ENCODE measurements around the gene ZNF688. TPM values are rescaled to one million over a fixed set of nuclear protein-coding genes. Genes with fewer than 3 reads are reported as not detected.

ZNF688 gene
- total RNA-seq, 4 donors from 2014 or later = 15.9 to 22.1 (median 20.8) TPM

GRCh38 chr16:30615358-30616091, 44.0 kb upstream of the ZNF688 start:
- TF ChIP-seq EP300 (IDR thresholded peaks at IDR 0.05) = no peak
- TF ChIP-seq CTCF (IDR thresholded peaks at IDR 0.05) = peak in 2 of 4 experiments; percentile 14 to 34
- no peak overlapping the region for H3K27ac ChIP-seq
- ATAC-seq = no peak
- H3K9me3 ChIP-seq = no peaks in the 10 kb centered on the region
- no peak overlapping the region for H3K4me3 ChIP-seq
- H3K4me1 ChIP-seq = peaks cover 0 to 7% (median 0%) of the 10 kb centered on the region in 3 donors
- 36 to 53% methylated on average over 4 to 12 of the region's 12 CpGs for WGBS, 2 donors (ENCODE audit: low coverage in 1 of 2)
- H3K36me3 ChIP-seq = no peaks in the 10 kb centered on the region
- H3K27me3 ChIP-seq = peaks cover 22% of the 10 kb centered on the region

GRCh38 chr16:30609926-30610839, 38.7 kb upstream of the ZNF688 start, which contains the start of gene ZNF689:
Gene ZNF689 (minus strand): TSS chr16:30610389. CDS start chr16:30610041, 348 bp downstream.
- WGBS, 2 donors (ENCODE audit: low coverage in 1 of 2) = 1% methylated on average over 21 of the region's 63 CpGs; no CpG with 5 or more reads in 1 of the 2 donors
- H3K27me3 ChIP-seq = peaks cover 5% of the 10 kb centered on the region
- H3K4me1 ChIP-seq = peaks cover 0 to 32% (median 0%) of the 10 kb centered on the region in 3 donors
- H3K9me3 ChIP-seq = no peaks in the 10 kb centered on the region
- TF ChIP-seq POLR2AphosphoS5 (IDR thresholded peaks at IDR 0.05) (peak; percentile 45), EP300 (IDR thresholded peaks at IDR 0.05) (no peak), CTCF (IDR thresholded peaks at IDR 0.05) (peak in 1 of 4 experiments; percentile 11), POLR2A (IDR thresholded peaks at IDR 0.05) (peak; percentile 31 to 48)
- H3K27ac ChIP-seq = peak within 1 kb of the TSS; percentile 74 to 98 (median 96)
- H3K4me3 ChIP-seq = peak within 1 kb of the TSS; percentile 61 to 86
- peaks cover 0 to 29% of the 10 kb centered on the region in 2 donors for H3K36me3 ChIP-seq
- ATAC-seq = peak; percentile 99

GRCh38 chr16:30609002-30609925, 37.8 kb upstream of the ZNF688 start:
- Histone ChIP-seq H3K27ac (peak overlapping the region; percentile 74 to 98 (median 96)), H3K36me3 (peaks cover 0 to 38% of the 10 kb centered on the region in 2 donors), H3K9me3 (no peaks in the 10 kb centered on the region), H3K4me3 (peak overlapping the region; percentile 61 to 86), H3K4me1 (peaks cover 0 to 32% (median 0%) of the 10 kb centered on the region in 3 donors), H3K27me3 (no peaks in the 10 kb centered on the region)
- peak; percentile 57 for ATAC-seq
- no peak for TF ChIP-seq CTCF (IDR thresholded peaks at IDR 0.05)
- TF ChIP-seq POLR2A (IDR thresholded peaks at IDR 0.05) = no peak
- no peak for TF ChIP-seq POLR2AphosphoS5 (IDR thresholded peaks at IDR 0.05)
- no peak for TF ChIP-seq EP300 (IDR thresholded peaks at IDR 0.05)
- 13 to 28% methylated on average over 7 to 13 of the region's 40 CpGs for WGBS, 2 donors (ENCODE audit: low coverage in 1 of 2)

- TF ChIP-seq POLR2AphosphoS5 (IDR thresholded peaks at IDR 0.05) = no peak
- no peak for TF ChIP-seq EP300 (IDR thresholded peaks at IDR 0.05)
- TF ChIP-seq POLR2A (IDR thresholded peaks at IDR 0.05) = no peak
- no peak for TF ChIP-seq CTCF (IDR thresholded peaks at IDR 0.05)
- no peaks in the 10 kb centered on the region for H3K27me3 ChIP-seq
- no peak for ATAC-seq
- H3K36me3 ChIP-seq = peaks cover 0 to 63% of the 10 kb centered on the region in 2 donors
- H3K9me3 ChIP-seq = no peaks in the 10 kb centered on the region
- H3K4me1 ChIP-seq = peaks cover 0 to 40% (median 0%) of the 10 kb centered on the region in 3 donors
- H3K27ac ChIP-seq = no peak overlapping the region
- H3K4me3 ChIP-seq = no peak overlapping the region
- 96 to 100% methylated on average over 3 of the region's 3 CpGs for WGBS, 2 donors (ENCODE audit: low coverage in 1 of 2)
Observed at GRCh38 chr16:30606004-30606403, 34.5 kb upstream of the ZNF688 start.
